ENCODE data around the gene CFAP45. TPM values are rescaled to one million over a fixed set of nuclear protein-coding genes. Genes with fewer than 3 reads are reported as not detected.

Gene CFAP45
- total RNA-seq, 3 donors from 2014 or later (not counting 1 experiment from before 2014, with no cell fraction given) = 1.3 to 5.0 (median 1.6) TPM

DNA sequence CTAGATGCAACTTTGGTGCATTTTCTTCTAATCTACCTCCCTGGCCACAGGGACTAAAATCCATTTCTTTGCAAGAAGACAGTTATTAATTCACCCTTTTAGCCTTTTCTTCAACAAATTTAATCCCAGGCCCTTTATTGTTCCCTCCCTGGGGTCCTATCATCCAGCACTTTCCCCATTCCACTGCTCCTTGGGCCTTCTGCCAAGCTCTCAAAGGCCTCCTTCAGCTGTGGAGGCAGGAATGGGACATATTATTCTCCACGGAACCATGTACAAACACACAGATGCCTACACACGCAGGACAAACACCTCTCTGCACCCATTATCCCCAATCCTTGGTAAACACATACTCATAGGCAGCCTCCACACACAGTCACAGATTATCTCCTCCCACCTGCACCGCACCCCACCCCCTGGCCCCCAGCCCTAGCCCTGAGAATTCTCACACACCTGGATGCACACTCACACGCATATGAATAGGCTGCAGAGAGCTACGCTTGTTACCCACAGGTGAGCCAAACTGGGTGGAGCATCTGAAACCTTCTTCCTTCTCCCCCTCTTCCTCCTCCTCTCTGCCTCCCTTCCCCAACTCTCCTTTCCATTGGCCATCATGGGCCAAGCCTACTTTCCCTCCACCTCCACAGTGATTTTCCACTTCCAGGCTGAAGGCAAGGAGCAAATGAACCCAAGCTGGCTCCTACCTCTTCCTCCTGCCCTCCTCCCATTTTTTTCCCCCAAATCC is 13.7 kb upstream of the CFAP45 start:
- ATAC-seq = no peak
- Mint-ChIP-seq H3K4me1 (peaks cover 63 to 72% of the 10 kb centered on the region in 2 donors), H3K36me3 (no peaks in the 10 kb centered on the region), H3K27ac (peak overlapping the region; percentile 97), H3K27me3 (ENCODE audit: low read depth in 2 of 2) (no peaks in the 10 kb centered on the region), H3K4me3 (peak overlapping the region; percentile 45), H3K9me3 (no peaks in the 10 kb centered on the region)
- no peak for DNase-seq
- TF ChIP-seq, protein P1, sequence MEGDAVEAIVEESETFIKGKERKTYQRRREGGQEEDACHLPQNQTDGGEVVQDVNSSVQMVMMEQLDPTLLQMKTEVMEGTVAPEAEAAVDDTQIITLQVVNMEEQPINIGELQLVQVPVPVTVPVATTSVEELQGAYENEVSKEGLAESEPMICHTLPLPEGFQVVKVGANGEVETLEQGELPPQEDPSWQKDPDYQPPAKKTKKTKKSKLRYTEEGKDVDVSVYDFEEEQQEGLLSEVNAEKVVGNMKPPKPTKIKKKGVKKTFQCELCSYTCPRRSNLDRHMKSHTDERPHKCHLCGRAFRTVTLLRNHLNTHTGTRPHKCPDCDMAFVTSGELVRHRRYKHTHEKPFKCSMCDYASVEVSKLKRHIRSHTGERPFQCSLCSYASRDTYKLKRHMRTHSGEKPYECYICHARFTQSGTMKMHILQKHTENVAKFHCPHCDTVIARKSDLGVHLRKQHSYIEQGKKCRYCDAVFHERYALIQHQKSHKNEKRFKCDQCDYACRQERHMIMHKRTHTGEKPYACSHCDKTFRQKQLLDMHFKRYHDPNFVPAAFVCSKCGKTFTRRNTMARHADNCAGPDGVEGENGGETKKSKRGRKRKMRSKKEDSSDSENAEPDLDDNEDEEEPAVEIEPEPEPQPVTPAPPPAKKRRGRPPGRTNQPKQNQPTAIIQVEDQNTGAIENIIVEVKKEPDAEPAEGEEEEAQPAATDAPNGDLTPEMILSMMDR (IDR thresholded peaks at IDR 0.05) = no peak
- H3K9me3 ChIP-seq (ENCODE audit: control insufficient read depth, insufficient read depth, low read length) = no peaks in the 10 kb centered on the region
- H3K4me3 ChIP-seq (ENCODE audit: low read length) = no peak overlapping the region
- 91% methylated on average over 5 of the region's 5 CpGs for WGBS (ENCODE audit: insufficient coverage)
- intact Hi-C loops (cut with micrococcal nuclease) = no loop called here
- peaks cover 21% of the 10 kb centered on the region for H3K36me3 ChIP-seq (ENCODE audit: control insufficient read depth, insufficient read depth, low read length)
- peaks cover 51% of the 10 kb centered on the region for H3K4me1 ChIP-seq (ENCODE audit: control insufficient read depth, insufficient read depth, low read length)
- no peaks in the 10 kb centered on the region for H3K27me3 ChIP-seq (ENCODE audit: control insufficient read depth, insufficient read depth, low read length)
- H3K27ac ChIP-seq (ENCODE audit: low read length) = no peak overlapping the region

DNA sequence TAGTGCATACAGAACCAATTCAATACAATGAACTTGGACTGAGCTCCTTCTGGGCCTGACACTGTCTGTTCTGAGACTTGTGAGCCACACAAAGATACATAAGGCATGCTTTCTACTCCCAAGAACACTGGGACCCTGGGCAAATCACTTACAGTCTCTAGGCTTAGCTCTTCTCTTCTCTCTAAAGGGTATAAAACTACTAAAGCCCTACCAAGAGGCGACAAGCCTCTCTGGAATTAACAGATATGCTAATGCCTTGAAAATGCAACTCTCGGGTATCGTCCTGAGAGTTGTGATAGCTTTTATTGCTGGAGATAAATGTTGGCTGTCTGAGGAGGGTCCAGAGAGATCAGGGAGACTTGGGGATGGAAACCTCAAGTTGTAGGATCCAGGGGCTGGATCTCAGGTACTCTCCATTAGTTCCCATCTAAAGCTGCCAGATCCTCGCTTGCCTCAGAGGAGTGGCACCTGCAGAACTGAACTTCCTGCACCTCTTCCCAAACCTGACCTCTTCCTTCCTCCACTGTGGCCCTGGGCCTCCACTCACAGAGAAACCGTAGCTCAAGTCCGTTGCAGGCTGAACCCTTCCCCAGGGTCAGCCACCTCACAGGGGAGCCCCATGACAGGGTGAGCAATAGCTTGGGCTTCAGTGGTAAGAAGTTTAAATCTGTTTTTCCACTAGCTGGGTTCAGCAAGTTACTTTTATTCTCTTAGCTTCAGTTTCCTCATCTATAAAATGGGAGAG is 11.5 kb upstream of the CFAP45 start:
- Histone ChIP-seq H3K36me3 (ENCODE audit: control insufficient read depth, insufficient read depth, low read length) (peaks cover 4% of the 10 kb centered on the region), H3K4me1 (ENCODE audit: control insufficient read depth, insufficient read depth, low read length) (peaks cover 47% of the 10 kb centered on the region), H3K9me3 (ENCODE audit: control insufficient read depth, insufficient read depth, low read length) (no peaks in the 10 kb centered on the region), H3K27me3 (ENCODE audit: control insufficient read depth, insufficient read depth, low read length) (no peaks in the 10 kb centered on the region), H3K27ac (ENCODE audit: low read length) (peak overlapping the region; percentile 94), H3K4me3 (ENCODE audit: low read length) (no peak overlapping the region)
- peaks cover 59 to 64% of the 10 kb centered on the region in 2 donors for H3K4me1 Mint-ChIP-seq
- WGBS (ENCODE audit: insufficient coverage) = 34% methylated on average over 6 of the region's 6 CpGs
- H3K36me3 Mint-ChIP-seq = no peaks in the 10 kb centered on the region
- DNase-seq = peak in 1 of 2 donors; percentile 42
- H3K27me3 Mint-ChIP-seq (ENCODE audit: low read depth in 2 of 2) = no peaks in the 10 kb centered on the region
- ATAC-seq = no peak
- peak overlapping the region; percentile 49 for H3K4me3 Mint-ChIP-seq
- TF ChIP-seq, protein P1 (IDR thresholded peaks at IDR 0.05) = no peak
- no peaks in the 10 kb centered on the region for H3K9me3 Mint-ChIP-seq
- intact Hi-C loops (cut with micrococcal nuclease) = no loop called here
- peak overlapping the region; percentile 97 for H3K27ac Mint-ChIP-seq

DNA sequence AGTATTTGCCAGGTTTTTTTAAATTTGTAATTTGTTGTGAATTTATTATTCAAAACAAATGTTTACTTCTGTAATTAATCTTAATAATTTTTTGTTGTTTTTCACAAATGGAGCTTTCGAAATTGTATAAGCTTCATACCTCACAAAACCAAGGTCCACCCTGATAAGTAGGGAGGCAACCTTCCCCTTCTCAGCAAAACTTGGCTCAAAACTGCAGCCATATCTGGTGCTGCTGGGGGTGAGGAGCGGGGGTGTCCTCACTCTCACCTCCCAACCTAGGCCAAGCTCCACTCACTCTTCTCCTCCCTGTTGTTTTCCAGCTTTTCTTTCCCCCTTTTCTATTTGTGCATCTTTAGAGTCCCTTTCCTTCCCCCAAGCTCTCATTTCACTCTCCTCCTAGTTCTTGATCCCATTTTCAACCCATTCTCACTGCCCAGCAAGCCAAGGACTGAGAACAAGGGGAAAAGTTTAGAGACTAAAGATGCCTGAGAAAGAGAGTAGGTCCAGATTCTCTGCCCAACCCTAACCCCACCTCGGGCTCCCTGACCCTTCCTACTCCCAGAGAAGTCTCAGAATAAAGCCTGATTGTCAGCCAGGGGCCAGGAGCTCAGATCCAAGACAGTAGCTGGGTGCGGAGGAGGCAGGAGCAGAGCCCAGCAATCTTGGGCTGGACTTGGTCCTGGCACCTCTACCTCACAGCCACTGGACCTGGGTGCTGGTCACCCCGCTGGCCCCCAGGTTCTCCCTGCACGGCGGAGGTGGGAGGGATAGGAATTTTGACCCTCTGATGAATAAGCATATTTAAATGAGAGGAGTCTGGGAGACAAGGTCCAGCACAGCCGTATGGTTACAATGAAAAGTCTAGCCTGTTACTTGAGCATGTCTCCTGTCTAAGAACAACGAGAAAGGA is 8.3 kb upstream of the CFAP45 start:
- WGBS (ENCODE audit: insufficient coverage) = 97% methylated on average over 8 of the region's 9 CpGs
- TF ChIP-seq, protein P1 (IDR thresholded peaks at IDR 0.05) = no peak
- Histone ChIP-seq H3K27me3 (ENCODE audit: control insufficient read depth, insufficient read depth, low read length) (no peaks in the 10 kb centered on the region), H3K36me3 (ENCODE audit: control insufficient read depth, insufficient read depth, low read length) (no peaks in the 10 kb centered on the region), H3K4me1 (ENCODE audit: control insufficient read depth, insufficient read depth, low read length) (peaks cover 39% of the 10 kb centered on the region), H3K27ac (ENCODE audit: low read length) (no peak overlapping the region), H3K4me3 (ENCODE audit: low read length) (no peak overlapping the region), H3K9me3 (ENCODE audit: control insufficient read depth, insufficient read depth, low read length) (no peaks in the 10 kb centered on the region)
- intact Hi-C loops (cut with micrococcal nuclease) = no loop called here
- H3K36me3 Mint-ChIP-seq = no peaks in the 10 kb centered on the region
- peak overlapping the region; percentile 67 to 76 for H3K27ac Mint-ChIP-seq
- no peak for ATAC-seq
- DNase-seq = no peak
- H3K4me1 Mint-ChIP-seq = peaks cover 41 to 47% of the 10 kb centered on the region in 2 donors
- H3K4me3 Mint-ChIP-seq = no peak overlapping the region
- no peaks in the 10 kb centered on the region for H3K27me3 Mint-ChIP-seq (ENCODE audit: low read depth in 2 of 2)
- H3K9me3 Mint-ChIP-seq = no peaks in the 10 kb centered on the region
